NCI-H1930 (cell line): ENCODE data around the gene KCNJ2.

ENCODE experiments used
- DNase-seq, 2 experiments: peaks; one replicate each; lab custom pipeline; 2025; lab: John Stamatoyannopoulos, UW

KCNJ2 gene

GRCh38 chr17:70159980-70160379 is 9.4 kb upstream of the KCNJ2 start:
- no peak for DNase-seq

DNA sequence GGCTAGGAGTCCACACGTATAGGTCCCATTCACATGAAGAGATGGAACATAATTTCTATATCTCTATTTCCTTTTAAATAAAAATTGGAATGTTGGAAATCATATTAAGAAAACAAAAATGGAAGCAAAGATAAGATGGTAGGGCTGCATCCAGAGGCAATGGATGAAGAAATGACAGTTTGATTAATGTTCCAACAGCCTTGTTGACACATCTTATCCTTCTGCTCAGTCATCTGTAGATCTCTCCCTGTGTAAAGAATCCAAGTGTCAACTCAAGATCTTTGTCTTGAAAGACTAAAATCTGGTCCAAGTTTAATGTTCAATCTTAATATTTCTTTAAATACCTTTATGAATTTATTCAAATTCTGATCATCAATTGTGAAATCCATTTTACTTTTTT is 7.8 kb upstream of the KCNJ2 start:
- DNase-seq: no peak

DNA sequence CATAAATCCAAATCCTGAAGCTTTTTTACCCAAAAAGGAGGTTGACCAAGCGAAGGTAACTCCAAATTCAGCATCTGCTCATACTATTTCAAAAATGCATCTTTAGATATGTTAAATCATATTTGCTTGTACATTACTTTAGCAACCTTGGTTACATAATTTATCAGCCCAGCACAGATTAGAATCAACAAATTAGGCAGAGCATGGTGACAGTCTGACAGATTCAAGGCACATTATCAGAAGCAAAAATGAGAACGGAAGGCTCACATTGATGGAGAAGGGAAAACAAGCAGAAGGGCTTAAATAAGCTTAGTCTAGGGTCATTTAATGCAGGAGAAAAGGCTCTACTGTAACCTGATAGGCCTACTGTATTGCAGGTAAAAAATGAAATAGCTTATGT is 3.9 kb upstream of the KCNJ2 start:
- DNase-seq: no peak

- DNase-seq: no peak
Measured at GRCh38 chr17:70166615-70167014, 2.7 kb upstream of the KCNJ2 start.

DNA sequence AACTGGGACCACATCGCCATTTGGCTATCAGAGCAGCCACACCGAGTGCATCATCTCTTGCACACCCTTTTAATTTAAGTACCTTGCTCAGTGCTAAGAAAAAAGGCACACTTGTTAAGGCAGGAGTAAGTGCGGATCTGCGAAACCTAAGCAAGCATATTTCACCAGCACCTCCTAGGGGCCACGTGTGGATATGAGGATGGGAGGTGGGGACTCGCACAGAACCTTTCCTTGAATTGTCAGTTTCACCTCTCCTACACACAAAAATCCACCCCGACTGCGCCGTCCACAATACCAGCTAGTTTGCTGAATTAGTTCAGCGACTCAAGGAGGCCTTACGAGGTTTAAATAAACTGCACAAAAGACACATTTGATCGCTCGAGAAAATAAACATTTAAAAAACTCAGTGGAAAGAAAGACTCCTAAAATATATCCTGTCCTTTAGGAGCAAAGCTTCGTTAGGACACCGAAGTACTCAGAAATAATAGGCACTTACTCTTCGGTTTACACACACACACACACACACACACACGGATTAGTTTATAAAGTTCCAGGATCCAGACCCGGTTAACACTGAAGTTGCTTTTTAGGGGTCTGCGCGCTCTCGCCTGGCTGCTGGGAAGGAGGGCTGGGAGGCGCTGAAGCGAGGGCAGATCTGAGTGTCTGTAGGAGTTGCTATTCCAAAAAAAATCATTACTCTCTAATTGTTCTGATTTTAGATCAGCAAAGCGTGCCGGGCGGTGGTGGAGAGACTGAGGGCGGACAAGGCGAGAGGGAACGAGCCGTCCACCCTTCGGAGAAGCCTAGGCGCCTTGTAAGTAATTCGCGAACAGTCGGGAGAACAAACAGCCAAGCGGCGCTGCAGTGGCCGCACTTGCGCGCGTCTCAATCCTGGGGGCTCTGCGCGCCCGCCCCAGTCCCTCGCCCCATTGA is 1.0 kb upstream of the KCNJ2 start:
- DNase-seq: peak; percentile 66 to 76

DNA sequence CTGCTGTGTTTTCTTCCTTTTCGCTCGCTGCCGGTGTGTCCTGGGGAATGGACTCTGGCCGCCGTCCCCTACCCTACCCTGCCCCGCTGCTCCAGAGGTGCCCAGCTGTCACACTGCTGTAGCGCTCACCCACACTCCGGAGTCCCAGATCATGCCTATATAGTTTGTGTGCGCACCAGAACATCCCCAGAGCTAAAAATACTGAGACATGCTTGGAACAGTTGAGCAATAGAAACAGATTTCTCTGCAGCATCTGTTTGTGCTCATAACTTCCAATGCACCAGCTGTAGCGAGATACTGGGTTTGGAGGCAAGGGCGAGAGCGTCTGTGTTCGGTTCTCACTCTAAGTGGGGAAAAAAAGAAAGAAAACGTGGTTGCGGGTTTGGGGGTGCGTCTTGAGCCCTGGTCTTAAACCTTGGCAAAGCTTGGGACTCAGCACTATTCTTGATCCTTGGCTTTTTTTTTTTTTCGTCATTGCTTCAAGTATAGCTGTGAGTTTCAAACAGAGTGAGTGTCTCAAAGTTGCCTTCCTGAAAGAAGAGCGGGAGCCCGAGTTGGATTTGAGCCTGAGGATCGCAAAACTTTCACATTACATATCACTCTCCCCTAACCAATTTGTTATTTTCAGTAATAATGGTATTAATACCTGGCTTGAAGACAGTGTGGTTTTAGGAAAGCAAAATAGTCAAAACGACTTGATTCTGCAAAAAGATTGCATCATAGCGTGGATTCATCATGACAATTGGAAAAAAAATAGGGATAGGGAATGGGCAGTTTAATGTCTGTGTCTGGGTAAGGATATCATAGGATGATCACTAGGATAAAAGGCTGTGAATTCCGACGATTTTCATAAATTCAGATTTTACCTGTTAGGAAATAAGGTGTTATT is 621 bp downstream of the KCNJ2 start:
- no peak for DNase-seq

DNA sequence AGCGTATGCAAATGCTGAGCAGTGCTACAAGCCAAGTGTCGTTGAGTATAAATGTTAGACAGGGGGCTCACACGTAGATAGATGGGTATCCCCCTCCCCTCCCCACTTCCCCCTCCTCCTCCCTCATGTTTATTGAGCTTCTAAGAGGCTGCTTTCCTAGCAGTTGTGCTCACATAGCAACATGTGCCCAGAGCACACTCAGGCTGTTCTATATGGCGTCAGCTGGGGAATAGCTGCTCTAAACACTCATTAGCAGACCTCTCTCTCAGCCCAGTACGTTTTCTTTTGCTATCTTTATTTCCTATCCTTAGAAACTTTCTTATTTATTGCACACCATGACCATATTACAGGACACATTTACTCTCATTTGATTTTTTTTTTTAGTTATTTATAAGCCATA is 1.8 kb downstream of the KCNJ2 start:
- peak in 1 of 2 experiments; percentile 21 for DNase-seq

- DNase-seq: no peak
Measured at GRCh38 chr17:70172449-70172848, 3.1 kb downstream of the KCNJ2 start.

- DNase-seq: no peak
Measured at GRCh38 chr17:70172923-70173322, 3.6 kb downstream of the KCNJ2 start.

DNA sequence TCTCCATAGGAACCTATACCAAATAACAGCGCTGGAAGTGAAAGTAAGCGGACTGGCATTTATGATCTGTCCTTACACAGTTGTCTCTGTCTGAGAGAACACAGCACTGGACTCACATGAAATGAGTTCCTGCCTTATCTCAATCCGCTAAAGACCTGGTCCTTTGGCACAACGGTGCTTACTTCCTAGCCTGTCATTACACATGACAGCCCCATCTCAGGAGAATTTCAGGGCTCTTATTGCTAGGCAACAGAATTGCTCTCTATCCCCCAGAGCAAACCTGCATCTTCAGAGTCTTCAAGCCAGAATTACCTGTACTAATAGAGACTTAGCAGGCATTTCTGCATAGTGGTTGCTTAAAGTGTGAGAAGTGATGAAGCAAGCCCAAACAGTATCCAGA is 4.3 kb downstream of the KCNJ2 start:
- no peak for DNase-seq

DNA sequence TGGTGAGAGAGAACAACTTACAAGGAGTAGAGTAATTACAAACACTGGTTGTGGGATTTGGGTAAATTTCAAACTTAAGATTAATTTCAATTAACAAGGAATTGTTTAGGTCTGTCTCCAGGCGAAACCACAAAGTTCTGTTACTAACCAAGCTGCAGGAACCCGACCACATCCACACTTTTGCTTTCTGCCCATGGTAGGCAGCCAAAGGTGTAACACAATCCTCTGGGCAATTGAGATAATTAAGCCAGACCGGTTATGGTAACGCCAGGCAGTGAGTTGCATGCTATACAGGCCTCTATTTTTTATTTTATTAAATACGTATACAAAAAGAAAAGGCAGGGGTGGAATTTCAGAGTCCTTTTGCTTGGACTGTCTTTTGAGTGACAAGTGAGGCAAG is 12.0 kb downstream of the KCNJ2 start:
- DNase-seq: no peak

DNA sequence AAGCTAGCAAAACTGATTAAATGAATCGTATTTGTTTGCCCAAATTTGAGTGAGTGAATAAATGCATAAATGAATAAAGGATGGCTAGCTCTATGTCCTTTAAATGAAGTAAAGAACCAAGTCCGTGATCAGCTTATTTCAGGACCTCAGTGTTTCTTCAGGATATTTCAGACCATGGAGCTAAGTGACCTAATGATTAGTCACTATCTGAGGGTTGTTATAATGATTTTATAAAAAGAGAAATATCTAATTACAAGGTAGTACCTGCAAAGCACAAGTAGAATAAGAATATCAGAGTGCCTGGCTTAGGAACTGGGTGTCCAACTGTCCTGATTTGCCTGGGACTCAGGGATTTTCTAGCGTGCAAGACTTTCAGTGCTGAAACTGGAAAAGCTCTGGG is 12.5 kb downstream of the KCNJ2 start:
- no peak for DNase-seq

DNA sequence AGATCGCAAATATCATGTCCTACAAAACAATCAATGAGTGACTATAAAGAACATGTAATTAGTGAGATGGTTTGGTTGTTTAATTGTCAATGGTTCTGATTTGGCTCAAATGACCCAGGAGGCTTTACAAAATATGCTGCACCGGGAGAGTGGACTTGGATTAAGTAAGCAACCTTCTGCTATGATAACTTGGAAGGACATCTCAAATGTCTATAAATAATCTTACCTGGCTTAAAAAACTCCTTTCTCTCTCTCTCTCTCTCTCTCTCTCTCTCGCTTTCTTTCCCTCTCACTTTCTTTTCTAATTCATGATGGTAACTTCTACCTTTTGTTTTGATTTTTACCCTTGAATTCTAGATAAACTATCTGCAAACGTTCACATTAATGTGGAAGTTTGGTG is 14.2 kb downstream of the KCNJ2 start:
- DNase-seq: no peak

GRCh38 chr17:70184207-70184606 is 14.9 kb downstream of the KCNJ2 start:
- no peak for DNase-seq

GRCh38 chr17:70184770-70185169 is 15.4 kb downstream of the KCNJ2 start:
- DNase-seq: no peak

GRCh38 chr17:70185285-70185684 is 16.0 kb downstream of the KCNJ2 start:
- DNase-seq: no peak

- no peak for DNase-seq
Measured at GRCh38 chr17:70187383-70187782, 18.1 kb downstream of the KCNJ2 start.

DNA sequence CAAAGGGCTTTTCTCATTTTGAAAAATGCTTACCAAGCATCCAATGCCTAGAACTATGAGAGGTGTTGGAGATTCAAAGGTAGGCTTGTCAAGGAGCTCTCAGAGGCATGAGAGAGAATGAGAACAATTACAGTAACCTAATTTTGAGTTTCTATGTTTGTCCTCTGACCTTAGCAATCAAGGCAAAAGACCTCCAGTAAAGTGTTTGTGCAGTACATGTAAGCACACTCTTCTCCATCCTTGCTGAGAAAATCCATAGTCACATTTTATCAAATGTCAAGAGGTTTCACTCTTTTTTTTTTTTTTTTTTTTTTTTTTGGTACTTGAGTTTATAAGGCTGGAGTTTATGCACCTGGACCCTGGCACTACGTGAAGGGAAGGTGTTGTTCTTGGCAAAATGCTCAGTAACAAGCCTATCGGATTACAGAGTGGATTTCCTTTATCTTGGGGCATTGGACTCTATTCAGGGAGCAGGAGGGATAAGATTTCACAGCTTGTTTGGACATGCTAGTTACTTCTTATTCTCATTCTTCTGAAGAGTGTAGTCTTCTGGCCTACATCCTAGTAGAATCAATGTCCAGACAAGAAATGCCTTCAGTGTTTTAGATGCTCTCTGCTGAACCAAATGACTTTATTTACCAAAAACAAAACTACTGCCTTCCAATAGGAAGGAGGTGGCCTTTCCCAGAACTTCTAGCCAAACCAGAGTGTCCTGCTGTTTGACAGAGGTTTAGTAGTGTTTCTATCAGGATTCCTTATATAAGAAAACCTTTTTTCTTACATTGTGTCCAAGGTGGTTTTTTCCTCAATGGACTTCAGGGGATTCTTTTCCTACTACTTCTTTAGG is 21.9 kb downstream of the KCNJ2 start:
- no peak for DNase-seq

DNA sequence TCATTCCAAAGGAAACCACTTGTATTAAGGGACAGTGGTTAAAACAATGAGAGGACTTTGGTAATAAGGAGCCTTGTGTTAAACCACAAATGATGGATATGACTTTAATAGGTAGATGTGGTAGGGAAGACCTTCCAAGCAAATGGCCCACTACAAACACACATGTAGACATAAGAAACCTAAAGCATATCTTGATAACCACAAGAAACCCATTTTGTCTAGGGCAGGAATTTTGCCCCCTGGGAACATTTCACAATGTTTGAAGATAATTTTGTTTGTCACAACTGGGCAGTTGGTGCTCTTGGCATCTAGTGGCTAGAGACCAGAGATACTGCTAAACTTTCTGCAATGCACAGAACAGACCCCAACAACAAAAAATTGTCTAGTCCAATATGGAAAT is 25.8 kb downstream of the KCNJ2 start:
- no peak for DNase-seq

GRCh38 chr17:70201872-70202419 is 32.6 kb downstream of the KCNJ2 start:
- DNase-seq: no peak

DNA sequence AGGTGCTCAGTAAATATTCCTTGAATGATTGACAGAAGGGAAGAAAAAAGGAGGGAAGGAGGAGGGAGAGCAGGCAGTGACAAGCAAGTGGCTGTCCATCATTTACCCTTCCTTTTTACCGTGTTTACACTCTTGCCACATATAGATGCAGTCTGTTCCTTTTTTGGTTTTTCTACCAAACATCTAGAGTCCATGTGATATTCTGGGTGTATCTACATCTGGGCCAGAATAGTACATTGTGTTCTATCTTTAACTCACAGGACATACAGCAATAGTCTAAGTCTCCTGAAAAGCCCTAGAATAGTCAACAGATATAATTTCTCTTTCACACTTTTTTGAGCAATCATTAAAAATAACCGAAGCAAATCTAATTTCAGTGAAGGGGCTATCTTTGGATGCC is 33.5 kb downstream of the KCNJ2 start:
- no peak for DNase-seq

DNA sequence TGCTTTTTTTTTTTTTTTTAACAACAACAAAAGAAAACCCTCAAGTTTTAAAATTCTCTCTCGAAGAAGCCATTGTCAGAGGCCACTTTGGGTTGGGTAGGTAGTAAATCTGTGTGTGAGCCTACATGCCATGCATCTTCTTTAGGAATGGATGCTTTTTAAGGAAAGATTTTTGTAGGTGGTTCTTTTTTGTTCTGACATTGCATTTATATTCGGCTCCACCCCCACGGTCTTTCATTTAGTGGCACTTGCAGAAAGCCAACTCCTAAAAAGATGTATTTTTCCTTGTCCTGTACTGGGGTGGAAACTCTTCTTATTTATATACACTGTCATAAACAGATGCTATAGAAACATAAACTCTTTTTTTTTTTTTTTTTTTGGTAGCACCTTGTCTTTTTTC is 35.1 kb downstream of the KCNJ2 start:
- no peak for DNase-seq
